GM18861 (cell line): ENCODE measurements around the gene COL16A1.

ENCODE experiments used
- ATAC-seq: cut with Tn5 transposase; IDR thresholded peaks from one replicate; pipeline ENCODE4 v1.9.1; 2021; ENCODE audit not compliant: unreplicated experiment

The COL16A1 gene

DNA sequence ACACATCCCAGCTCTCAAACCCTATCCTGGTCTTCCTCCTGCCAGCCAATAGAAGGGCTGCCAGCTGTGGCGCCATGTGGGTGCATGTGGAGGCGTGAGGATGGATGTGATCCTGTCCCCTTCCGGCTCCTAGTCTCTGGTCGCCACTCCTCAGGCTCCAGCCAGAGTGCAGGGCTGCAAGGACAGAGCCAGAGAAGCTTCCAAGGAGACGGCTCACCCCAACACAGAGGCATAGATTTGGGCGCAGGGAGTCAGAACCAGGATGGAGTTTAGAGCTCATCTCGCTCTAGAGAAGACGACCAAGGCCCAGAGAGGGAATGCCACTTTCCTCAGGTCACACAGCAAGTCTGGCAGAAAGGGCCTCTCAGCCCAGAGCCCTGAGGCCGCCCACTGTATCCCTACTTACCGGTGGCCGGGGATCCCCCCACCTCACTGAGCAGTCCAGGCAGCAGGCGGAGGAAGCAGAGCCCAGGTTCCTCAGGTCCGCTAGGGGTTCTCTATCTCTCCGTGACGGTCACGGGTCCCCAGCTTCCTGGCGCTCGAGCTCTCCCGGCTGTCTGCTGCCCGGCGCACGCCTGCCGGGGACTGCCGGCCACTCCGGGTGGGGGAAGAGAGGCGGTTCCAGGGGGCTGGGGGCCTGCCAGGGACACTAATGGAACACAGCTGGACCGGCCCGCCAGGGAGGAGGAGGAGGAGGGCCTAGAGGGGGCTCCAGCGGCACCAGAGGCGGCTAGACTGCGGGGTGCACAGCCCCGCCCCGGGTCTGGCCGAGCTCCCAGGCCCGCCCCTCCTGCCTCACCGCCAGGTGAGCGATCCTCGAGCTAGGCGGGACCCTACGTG is at the start of gene COL16A1:
Gene COL16A1 (minus strand): TSS at position 587 of the 840 bp plus-strand sequence. CDS start 1,824 bp downstream, outside the sequence.
- no peak for ATAC-seq

- ATAC-seq: no peak
Measured at GRCh38 chr1:31752952-31753475, 49.2 kb upstream of the COL16A1 start.

DNA sequence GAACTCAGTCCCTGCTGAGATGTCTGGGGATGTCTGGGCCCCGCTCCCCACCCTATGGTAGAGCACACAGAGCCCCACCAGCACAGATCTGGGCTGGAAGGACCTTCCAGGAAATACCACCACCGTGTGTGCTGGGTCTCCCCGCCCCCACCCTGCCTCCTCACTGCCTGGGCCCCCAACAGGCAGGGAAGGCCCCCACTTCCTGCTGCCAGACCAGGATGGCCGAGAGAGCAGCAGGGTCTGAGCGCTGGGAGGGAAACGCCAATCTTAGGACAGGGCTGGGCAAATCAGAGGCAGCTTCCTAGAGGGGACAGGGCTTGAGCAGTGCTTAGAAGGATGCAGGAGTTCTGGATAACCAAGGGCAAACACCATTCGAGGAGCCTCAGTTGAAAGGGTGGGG is 48.4 kb upstream of the COL16A1 start:
- no peak for ATAC-seq

DNA sequence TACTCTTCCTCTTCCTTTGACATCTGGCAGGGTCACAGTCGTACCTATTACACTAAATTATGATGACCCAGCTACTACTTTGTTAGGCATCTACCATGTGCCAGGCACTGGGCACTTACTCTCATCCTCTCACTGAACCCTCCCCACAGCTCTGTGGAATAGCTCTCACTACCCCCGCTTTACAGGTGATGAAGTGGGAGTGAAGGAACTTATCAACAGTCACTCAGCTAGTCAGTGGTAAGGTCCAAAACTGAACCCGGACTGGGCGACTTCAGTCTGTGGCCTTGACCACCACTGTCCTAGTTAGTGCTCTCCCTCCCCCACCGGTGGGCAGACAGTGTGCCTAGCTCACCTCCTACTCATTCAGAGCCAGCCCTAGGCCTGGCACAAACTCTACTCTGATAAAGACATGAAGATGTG is 48.0 kb upstream of the COL16A1 start:
- ATAC-seq: no peak

GRCh38 chr1:31750858-31751510 is 47.2 kb upstream of the COL16A1 start:
- ATAC-seq: no peak

- no peak for ATAC-seq
Measured at GRCh38 chr1:31749785-31750735, 46.2 kb upstream of the COL16A1 start.

GRCh38 chr1:31748365-31748764 is 44.5 kb upstream of the COL16A1 start:
- no peak for ATAC-seq

GRCh38 chr1:31747304-31747703 is 43.5 kb upstream of the COL16A1 start:
- ATAC-seq: no peak

GRCh38 chr1:31746687-31747086 is 42.9 kb upstream of the COL16A1 start:
- no peak for ATAC-seq

- ATAC-seq: no peak
Measured at GRCh38 chr1:31745946-31746670, 42.3 kb upstream of the COL16A1 start.

GRCh38 chr1:31745096-31745945 is 41.5 kb upstream of the COL16A1 start:
- ATAC-seq: no peak

- ATAC-seq: peak; percentile 52
Measured at GRCh38 chr1:31744165-31744888, 40.5 kb upstream of the COL16A1 start.

DNA sequence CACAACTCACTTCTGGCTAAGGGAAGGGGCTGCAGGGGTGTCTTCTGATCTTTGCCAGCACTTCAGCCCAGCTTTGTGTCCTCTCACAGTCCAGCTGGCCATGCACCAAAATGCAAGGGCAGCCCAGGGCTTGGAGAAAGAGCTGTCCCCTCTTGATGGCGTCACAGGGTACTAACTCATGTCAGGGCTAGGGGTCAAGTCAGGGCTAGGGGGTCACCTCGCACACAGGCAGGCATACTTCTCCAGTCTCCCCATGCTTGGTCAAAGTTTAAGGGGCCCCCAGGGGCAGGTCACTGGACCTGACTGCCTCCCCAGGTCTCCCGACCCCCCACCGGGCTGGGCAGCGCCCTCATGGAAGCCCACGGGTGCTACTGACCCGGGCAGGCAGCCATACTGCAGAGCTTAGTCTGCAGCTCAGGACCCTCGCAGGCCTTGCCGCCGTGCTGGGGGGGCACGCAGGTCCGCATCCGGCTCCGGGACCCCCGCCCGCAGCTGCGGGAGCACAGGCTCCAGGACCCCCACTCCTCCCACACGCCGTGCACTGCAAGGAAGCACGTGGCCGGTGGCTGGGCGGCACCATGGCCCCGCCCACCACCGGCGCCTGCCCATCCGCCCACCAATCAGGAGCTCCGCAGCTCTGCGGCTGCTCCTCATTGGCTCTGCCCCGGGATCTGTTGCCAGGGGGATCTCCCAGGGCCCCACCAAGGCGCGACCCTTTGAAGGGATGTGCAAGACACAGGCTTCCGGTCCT is 38.8 kb upstream of the COL16A1 start:
- ATAC-seq: no peak

GRCh38 chr1:31739346-31739745 is 35.5 kb upstream of the COL16A1 start:
- ATAC-seq: no peak

DNA sequence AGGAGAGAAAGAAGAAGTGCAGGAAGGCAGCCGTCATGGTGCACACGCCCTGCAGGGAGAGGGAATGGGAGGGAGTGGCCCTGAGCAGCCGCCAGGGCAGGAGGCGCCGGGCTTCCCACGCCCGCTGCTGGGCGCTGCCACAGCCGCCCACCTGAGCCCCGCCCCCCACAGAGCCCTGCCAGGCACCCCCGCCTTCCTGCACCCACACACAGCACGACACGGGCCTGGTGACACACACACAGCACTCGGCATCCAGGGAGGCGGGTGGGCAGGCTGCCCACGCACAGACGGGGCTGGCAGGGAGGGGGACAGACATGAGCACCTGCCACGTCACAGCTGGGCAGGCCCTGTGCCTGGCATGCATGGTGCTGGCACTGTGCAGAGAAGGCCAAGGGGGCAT is 32.9 kb upstream of the COL16A1 start:
- no peak for ATAC-seq

DNA sequence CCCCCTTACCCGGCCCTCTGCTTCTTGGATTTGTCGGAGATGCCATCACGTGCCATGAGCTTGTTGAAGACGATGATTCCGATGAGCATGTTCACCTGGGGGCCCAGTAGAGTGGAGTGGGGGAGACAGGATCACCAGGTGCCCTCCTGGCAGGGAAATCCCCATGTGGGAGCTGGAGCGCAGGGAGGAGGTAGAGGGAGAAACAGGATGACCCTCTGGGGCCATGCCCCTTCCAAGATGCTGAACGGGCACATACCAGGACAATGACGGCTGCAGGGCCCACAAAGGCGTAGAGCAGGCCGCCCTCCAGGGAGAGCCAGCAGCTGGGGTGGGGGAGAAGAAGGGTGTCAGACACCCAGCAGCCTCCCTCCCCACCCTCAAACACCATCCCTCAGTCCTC is 31.8 kb upstream of the COL16A1 start:
- ATAC-seq: no peak

GRCh38 chr1:31734582-31735107 is 30.8 kb upstream of the COL16A1 start:
- no peak for ATAC-seq
